K562 (cell line): ENCODE results near the gene IRX6. TPM values are rescaled to one million over a fixed set of nuclear protein-coding genes. Genes with fewer than 3 reads are reported as not detected.

ENCODE experiments used
- ATAC-seq: fragments of 200-7000 bp; cut with Tn5 transposase; 3 replicates; pipeline ENCODE4 v1.9.1; 2020; ENCODE audit warnings: moderate library complexity
- BruUV-seq: library from RNA; stranded (reverse); fragments of 400-500 nt; replicated peaks from 2 replicates; lab custom pipeline; 2021; lab: Mats Ljungman, UMichigan
- CTCF ChIA-PET: fragments of 300-600 bp; formaldehyde crosslinking; extraction: SDS; loops from one replicate; lab custom pipeline; 2021; ENCODE audit warnings: low intra/inter-chr PET ratio; lab: Yijun Ruan, JAX
- POLR2A ChIA-PET: fragments of 300-600, 350-650 bp; sonication (Branson Sonifier 250); formaldehyde crosslinking; extraction: SDS; loops from one replicate; lab custom pipeline; 2021; ENCODE audit warnings: antibody characterized with exemption, inconsistent platforms; lab: Yijun Ruan, JAX
- DNase-seq, 4 experiments: peaks; one replicate each; pipeline versions ENCODE4 v3.0.0 to v3.0.0-alpha.2; 2011 to 2018; ENCODE audit warnings: low spot score in 3 of 4, mixed read lengths in 3 of 4; ENCODE audit errors: extremely low read depth in 1 of 4
- FAIRE-seq: peaks from 2 replicates; lab custom pipeline; 2011; peaks lifted over from hg19 to GRCh38; lab: Jason Lieb, UNC
- H2AFZ ChIP-seq: 2 replicates; pipeline ENCODE4 v1.6.0; 2011; ENCODE audit warnings: low read depth, low read length, control low read depth, inconsistent platforms
- H3K27ac ChIP-seq: fragments of 200-600 bp; 3 replicates; pipeline ENCODE4 v1.8.0; 2011; ENCODE audit warnings: low read depth, mild to moderate bottlenecking, control low read depth, inconsistent platforms, low read length, moderate library complexity, mixed read lengths; ENCODE audit errors: extremely low read depth
- H3K27me3 ChIP-seq, 2 experiments: fragments of 300-600 bp in 1 of 2; 2 replicates in 1 of 2; 3 replicates in 1 of 2; pipeline versions ENCODE4 v1.6.0 to v1.8.0; 2011; ENCODE audit warnings: inconsistent platforms in 2 of 2, low read length in 2 of 2, mild to moderate bottlenecking in 1 of 2, mixed read lengths in 1 of 2, moderate library complexity in 1 of 2; ENCODE audit not compliant: control insufficient read depth in 2 of 2, insufficient read depth in 2 of 2
- H3K36me3 ChIP-seq: fragments of 300-600 bp; 3 replicates; pipeline ENCODE4 v1.8.0; 2011; ENCODE audit warnings: mild to moderate bottlenecking, low read length, inconsistent platforms; ENCODE audit not compliant: control insufficient read depth, insufficient read depth
- H3K4me1 ChIP-seq, 2 experiments: fragments of 200-600 bp in 1 of 2; replicated peaks in 1 of 2; 2 replicates in 1 of 2; 3 replicates in 1 of 2; pipeline versions ENCODE4 v1.5.1 to v1.8.0; 2011; ENCODE audit warnings: inconsistent platforms in 2 of 2, low read length in 2 of 2, mild to moderate bottlenecking in 1 of 2, mixed read lengths in 1 of 2, moderate library complexity in 1 of 2; ENCODE audit not compliant: control insufficient read depth in 2 of 2, insufficient read depth in 2 of 2
- H3K4me2 ChIP-seq: 2 replicates; pipeline ENCODE4 v1.6.1; 2011; ENCODE audit warnings: low read length, control low read depth, inconsistent platforms, mixed read lengths; ENCODE audit not compliant: insufficient read depth
- H3K4me3 ChIP-seq: fragments of 200-600 bp; sonication (generic), shearing (Covaris generic); 2 replicates; pipeline ENCODE4 v1.5.1; 2016; ENCODE audit warnings: control low read depth, inconsistent platforms
- H3K79me2 ChIP-seq: fragments of 200-600 bp; 3 replicates; pipeline ENCODE4 v1.8.0; 2011; ENCODE audit warnings: low read length, inconsistent platforms; ENCODE audit not compliant: control insufficient read depth, insufficient read depth
- H3K9ac ChIP-seq, 2 experiments: 2 replicates each; pipeline versions ENCODE4 v1.6.0 to v1.6.1; 2011; ENCODE audit warnings: low read depth in 2 of 2, low read length in 2 of 2, control low read depth in 1 of 2, inconsistent platforms in 1 of 2, mild to moderate bottlenecking in 1 of 2, mixed read lengths in 1 of 2; ENCODE audit not compliant: insufficient read depth in 1 of 2
- H3K9me1 ChIP-seq: one replicate; pipeline ENCODE4 v1.6.0; 2011; ENCODE audit warnings: inconsistent platforms, mild to moderate bottlenecking, low read length, moderate library complexity; ENCODE audit not compliant: control insufficient read depth, insufficient read depth
- H3K9me3 ChIP-seq: replicated peaks from 2 replicates; pipeline ENCODE4 v1.5.1; 2011; ENCODE audit warnings: low read depth, low read length, inconsistent platforms; ENCODE audit not compliant: control insufficient read depth, insufficient read depth
- H4K20me1 ChIP-seq: replicated peaks from 2 replicates; pipeline ENCODE4 v1.6.1; 2011; ENCODE audit warnings: low read length, inconsistent platforms, mixed read lengths; ENCODE audit not compliant: control insufficient read depth, insufficient read depth
- CCAR2 ChIP-seq: fragments of 200-400 bp; formaldehyde crosslinking; IDR thresholded peaks from 2 replicates; pipeline ENCODE4 v1.6.1; 2017; ENCODE audit warnings: mild to moderate bottlenecking, low read depth, low read length
- CHD2 ChIP-seq: IDR thresholded peaks from 2 replicates; pipeline ENCODE4 v1.6.1; 2011; ENCODE audit warnings: low read depth, low read length
- FOXK1 ChIP-seq: sonication (generic); formaldehyde crosslinking; IDR thresholded peaks from 2 replicates; pipeline ENCODE4 v1.8.0; 2022; ENCODE audit warnings: missing genetic modification reagents, mild to moderate bottlenecking, borderline replicate concordance
- GABPA ChIP-seq: fragments of 200-800 bp; sonication (Bioruptor generic); conservative IDR thresholded peaks from 2 replicates; pipeline ENCODE4 v1.6.1; 2016; ENCODE audit warnings: low read depth, missing genetic modification characterization, missing compliant biosample characterization
- KLF6 ChIP-seq: fragments of 250-450 bp; sonication (Bioruptor Pico); IDR thresholded peaks from 2 replicates; pipeline ENCODE4 v1.4.0; 2020; ENCODE audit warnings: mild to moderate bottlenecking, moderate library complexity, borderline replicate concordance
- MCM5 ChIP-seq: fragments of 450-650 bp; IDR thresholded peaks from 2 replicates; pipeline ENCODE4 v1.6.1; 2016; ENCODE audit warnings: low read depth
- NFIC ChIP-seq: fragments of 450-650 bp; IDR thresholded peaks from 2 replicates; pipeline ENCODE4 v1.6.1; 2017; ENCODE audit warnings: mild to moderate bottlenecking, inconsistent platforms
- POLR2G ChIP-seq: fragments of 200-400 bp; formaldehyde crosslinking; IDR thresholded peaks from 2 replicates; pipeline ENCODE4 v1.6.1; 2017; ENCODE audit warnings: low read depth, mild to moderate bottlenecking, antibody characterized with exemption, low read length, moderate library complexity
- PYGO2 ChIP-seq: fragments of 450-650 bp; IDR thresholded peaks from 2 replicates; pipeline ENCODE4 v1.6.1; 2016; ENCODE audit warnings: mild to moderate bottlenecking, missing genetic modification characterization, moderate library complexity, missing compliant biosample characterization
- RNF2 ChIP-seq: sonication (generic); IDR thresholded peaks from 2 replicates; pipeline ENCODE4 v1.6.1; 2016
- RUNX1 ChIP-seq: sonication (generic); IDR thresholded peaks from 2 replicates; pipeline ENCODE4 v1.6.1; 2016; ENCODE audit warnings: antibody characterized with exemption, low read depth
- SMARCC2 ChIP-seq: fragments of 450-650 bp; IDR thresholded peaks from 2 replicates; pipeline ENCODE4 v1.6.1; 2017; ENCODE audit warnings: antibody characterized with exemption, moderate library complexity, mild to moderate bottlenecking, low read depth
- TRIM28 ChIP-seq: fragments of 450-650 bp; IDR thresholded peaks from 2 replicates; pipeline ENCODE4 v1.6.1; 2017
- ZSCAN32 ChIP-seq: fragments of 450-650 bp; formaldehyde crosslinking; IDR thresholded peaks from 2 replicates; pipeline ENCODE4 v1.4.0; 2020; ENCODE audit warnings: mild to moderate bottlenecking, moderate library complexity
- WGBS: fragments of 100-300 bp; shearing (Covaris generic); methylation state at CpG from one replicate; pipeline ENCODE4 v1.1.6; 2016; ENCODE audit warnings: low coverage, mixed read lengths; ENCODE audit not compliant: insufficient coverage; ENCODE audit errors: missing lambda C conversion rate; 5-methylcytosine and 5-hydroxymethylcytosine counted together
- in situ Hi-C: fragments of 300-500 bp; cut with MboI; formaldehyde crosslinking; loops from 4 replicates; pipeline ENCODE4 v1.15.0; 2018; ENCODE audit warnings: inconsistent platforms, mixed read lengths
- intact Hi-C: fragments of 100-400 bp; cut with micrococcal nuclease; formaldehyde crosslinking; loops from 2 replicates; pipeline ENCODE4 v1.14.2; 2022
- polyA plus RNA-seq, 8 experiments: library from polyadenylated mRNA; depleted of rRNA in 4 of 8; stranded (reverse) in 5 of 8; unstranded in 3 of 8; fragments of >200 nt; fragmentation: Nextera tagmentation in 2 of 8; fragmentation: Illumina TruSeq in 1 of 8; extraction: Ambion mirVana in 2 of 8; extraction: Trizol in 1 of 8; gene quantifications; 2 replicates each; pipeline versions ENCODE4 v1.2.1 to v1.2.3, GENCODE V29; 2011 to 2014; ENCODE audit warnings: inconsistent platforms in 1 of 8, missing spikeins in 1 of 8
- total RNA-seq, 7 experiments: library from RNA; depleted of rRNA in 6 of 7; stranded (reverse); fragments of >200 nt in 6 of 7; fragmentation: Illumina TruSeq in 2 of 7; extraction: Trizol in 2 of 7; gene quantifications; 2 replicates each; pipeline versions ENCODE4 v1.2.1 to v1.2.3, GENCODE V29; 2011 to 2021; ENCODE audit warnings: low replicate concordance in 1 of 7
- TF ChIP-seq, protein P1 (sequence below): fragments of 250-450 bp; sonication (Bioruptor Pico); IDR thresholded peaks from 2 replicates; pipeline ENCODE4 v1.6.1; 2021; ENCODE audit warnings: mild to moderate bottlenecking
- TF ChIP-seq, protein P2 (sequence below), 2 experiments: fragments of 450-650 bp in 1 of 2; sonication (generic) in 1 of 2; formaldehyde crosslinking in 1 of 2; IDR thresholded peaks in 1 of 2; conservative IDR thresholded peaks in 1 of 2; 2 replicates each; pipeline versions ENCODE4 v1.6.1 to v1.8.1; 2016 to 2023; ENCODE audit warnings: mild to moderate bottlenecking in 2 of 2, moderate library complexity in 2 of 2, inconsistent platforms in 1 of 2, missing genetic modification reagents in 1 of 2
- TF ChIP-seq, protein P3 (sequence below): fragments of 450-650 bp; IDR thresholded peaks from 2 replicates; pipeline ENCODE4 v1.6.1; 2016

Gene IRX6
- total and polyA plus RNA-seq, 9 of the 15 experiments (the other 6 are each of a cell fraction or from before 2014, with no cell fraction given), result 0.07 to 0.29 (median 0.14) TPM; not detected in 4

DNA sequence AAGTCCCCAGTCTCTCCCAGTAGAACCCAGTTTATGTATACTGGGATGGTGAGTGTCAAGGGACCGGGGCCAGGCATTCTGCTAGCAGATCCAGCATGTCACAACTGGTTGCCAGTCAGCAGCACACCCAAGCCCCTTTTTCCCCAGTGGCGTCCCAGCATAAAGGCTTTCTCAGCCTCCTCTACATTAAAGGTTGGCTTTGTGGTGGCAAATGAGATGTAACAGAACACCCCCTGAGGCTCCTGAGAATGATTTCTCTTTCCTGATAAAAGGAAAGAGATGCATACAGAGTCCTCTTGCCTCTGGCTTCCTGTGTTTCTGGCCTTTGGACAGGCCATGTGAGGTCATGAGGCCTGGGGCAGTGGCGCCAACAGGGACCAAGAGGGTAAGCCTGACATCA lies 27.9 kb downstream of the IRX6 start (continued):
- TF ChIP-seq PYGO2 (tag), result no peak

DNA sequence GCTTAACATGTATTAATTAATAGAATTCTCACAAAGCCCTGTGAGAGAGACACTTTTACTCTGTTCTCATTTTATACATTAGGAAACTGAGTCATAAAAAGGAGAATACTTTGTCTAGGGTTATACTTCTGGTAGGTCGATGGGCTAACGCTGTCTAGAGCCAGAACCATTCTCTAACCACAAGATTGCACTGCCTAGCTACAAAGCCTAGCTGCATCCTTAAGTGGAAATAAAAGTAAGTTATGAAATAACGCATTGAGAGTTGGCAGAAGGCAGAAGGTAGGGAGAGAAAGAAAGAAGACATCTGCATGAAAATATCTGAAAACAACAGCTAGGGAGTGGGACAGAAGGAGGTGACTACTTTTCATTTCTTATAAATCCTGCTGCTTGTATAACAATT lies 33.2 kb downstream of the IRX6 start:
- no TSS peak for BruUV-seq

More for the DNA sequence above, 33.2 kb downstream of the IRX6 start:
- no peaks in the 10 kb centered on the region for H3K36me3 ChIP-seq
- H3K27me3 ChIP-seq, result no peaks in the 10 kb centered on the region
- no peak for FAIRE-seq
- H3K9ac ChIP-seq, result no peak overlapping the region
- H4K20me1 ChIP-seq, result no peaks in the 10 kb centered on the region
- TF ChIP-seq KLF6 (CRISPR knock-in tag) (no peak), MCM5 (no peak), POLR2G (no peak), CCAR2 (no peak), RNF2 (no peak), GABPA (tag) (no peak), NFIC (no peak), RUNX1 (no peak), ZSCAN32 (CRISPR knock-in tag) (no peak), SMARCC2 (no peak), TRIM28 (no peak), CHD2 (no peak), FOXK1 (CRISPR knock-in tag) (no peak)
- TF ChIP-seq, protein P1, sequence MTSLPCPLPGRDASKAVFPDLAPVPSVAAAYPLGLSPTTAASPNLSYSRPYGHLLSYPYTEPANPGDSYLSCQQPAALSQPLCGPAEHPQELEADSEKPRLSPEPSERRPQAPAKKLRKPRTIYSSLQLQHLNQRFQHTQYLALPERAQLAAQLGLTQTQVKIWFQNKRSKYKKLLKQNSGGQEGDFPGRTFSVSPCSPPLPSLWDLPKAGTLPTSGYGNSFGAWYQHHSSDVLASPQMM, result no peak
- TF ChIP-seq, protein P2, sequence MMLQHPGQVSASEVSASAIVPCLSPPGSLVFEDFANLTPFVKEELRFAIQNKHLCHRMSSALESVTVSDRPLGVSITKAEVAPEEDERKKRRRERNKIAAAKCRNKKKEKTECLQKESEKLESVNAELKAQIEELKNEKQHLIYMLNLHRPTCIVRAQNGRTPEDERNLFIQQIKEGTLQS (IDR thresholded peaks at IDR 0.05), result no peak
- TF ChIP-seq, protein P2 (CRISPR knock-in tag; conservative IDR thresholded peaks at IDR 0.05), result no peak
- TF ChIP-seq, protein P3, sequence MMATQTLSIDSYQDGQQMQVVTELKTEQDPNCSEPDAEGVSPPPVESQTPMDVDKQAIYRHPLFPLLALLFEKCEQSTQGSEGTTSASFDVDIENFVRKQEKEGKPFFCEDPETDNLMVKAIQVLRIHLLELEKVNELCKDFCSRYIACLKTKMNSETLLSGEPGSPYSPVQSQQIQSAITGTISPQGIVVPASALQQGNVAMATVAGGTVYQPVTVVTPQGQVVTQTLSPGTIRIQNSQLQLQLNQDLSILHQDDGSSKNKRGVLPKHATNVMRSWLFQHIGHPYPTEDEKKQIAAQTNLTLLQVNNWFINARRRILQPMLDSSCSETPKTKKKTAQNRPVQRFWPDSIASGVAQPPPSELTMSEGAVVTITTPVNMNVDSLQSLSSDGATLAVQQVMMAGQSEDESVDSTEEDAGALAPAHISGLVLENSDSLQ, result no peak
- TF ChIP-seq, all 486 proteins: peak for 0
- Histone ChIP-seq H3K9me1 (no peaks in the 10 kb centered on the region), H3K79me2 (no peaks in the 10 kb centered on the region), H3K4me1 (no peaks in the 10 kb centered on the region), H3K4me3 (no peak overlapping the region), H3K9me3 (no peaks in the 10 kb centered on the region), H2AFZ (no peak overlapping the region), H3K4me2 (no peak overlapping the region), H3K27ac (no peak overlapping the region)
- ATAC-seq (no peak), DNase-seq (no peak)
- intact Hi-C loops, result no loop called here
- 5% methylated on average over 3 of the region's 3 CpGs for WGBS
- ChIA-PET POLR2A (interaction anchor here (0.7 to 0.9 kb wide), 2 partner anchors 12 to 61 kb away, joined by 3 read pairs; no protein-coding TSS in a partner anchor), CTCF (no interaction called here)
- in situ Hi-C loops, result no loop called here
